NCI-H1048 (cell line): ENCODE measurements around the gene TMEM218.

Source experiments
- DNase-seq: peaks from one replicate; lab custom pipeline; 2025; lab: John Stamatoyannopoulos, UW

The TMEM218 gene

GRCh38 chr11:125129316-125129993 lies 18.0 kb upstream of the TMEM218 start:
- DNase-seq: no peak

- no peak for DNase-seq
These were observed 17.0 kb upstream of the TMEM218 start for GRCh38 chr11:125128450-125128849.

GRCh38 chr11:125124618-125124992 lies 13.2 kb upstream of the TMEM218 start:
- DNase-seq: no peak

- DNase-seq: peak; percentile 27
These were observed 12.7 kb upstream of the TMEM218 start for GRCh38 chr11:125123947-125124617.

- no peak for DNase-seq
These were observed 11.9 kb upstream of the TMEM218 start for GRCh38 chr11:125123194-125123946.

GRCh38 chr11:125117429-125117828 lies 6.0 kb upstream of the TMEM218 start:
- no peak for DNase-seq

- DNase-seq: no peak
These were observed 3.1 kb upstream of the TMEM218 start for GRCh38 chr11:125114518-125114917.

GRCh38 chr11:125112208-125112604 lies 780 bp upstream of the TMEM218 start:
- no peak for DNase-seq

- no peak for DNase-seq
These were observed 454 bp downstream of the TMEM218 start for GRCh38 chr11:125111001-125111342.

GRCh38 chr11:125110506-125110905 lies 920 bp downstream of the TMEM218 start:
- DNase-seq: no peak

GRCh38 chr11:125108469-125108868 lies 3.0 kb downstream of the TMEM218 start:
- DNase-seq: no peak

GRCh38 chr11:125105926-125106325 lies 5.5 kb downstream of the TMEM218 start:
- DNase-seq: no peak

- DNase-seq: no peak
These were observed 8.9 kb downstream of the TMEM218 start for GRCh38 chr11:125102510-125102909.

GRCh38 chr11:125102025-125102424 lies 9.4 kb downstream of the TMEM218 start:
- DNase-seq: no peak

GRCh38 chr11:125101596-125101995 lies 9.8 kb downstream of the TMEM218 start:
- no peak for DNase-seq

- no peak for DNase-seq
These were observed 11.3 kb downstream of the TMEM218 start for GRCh38 chr11:125100136-125100535.

- DNase-seq: no peak
These were observed 16.7 kb downstream of the TMEM218 start for GRCh38 chr11:125094731-125095130.

GRCh38 chr11:125093502-125093901 lies 17.9 kb downstream of the TMEM218 start:
- DNase-seq: no peak

GRCh38 chr11:125092669-125093068 lies 18.8 kb downstream of the TMEM218 start:
- no peak for DNase-seq

- no peak for DNase-seq
These were observed 19.4 kb downstream of the TMEM218 start for GRCh38 chr11:125091877-125092664.

- DNase-seq: no peak
These were observed 20.1 kb downstream of the TMEM218 start for GRCh38 chr11:125091247-125091876.

GRCh38 chr11:125090816-125091215 lies 20.6 kb downstream of the TMEM218 start:
- no peak for DNase-seq
